ENCODE data around the gene S100A1. TPM values are rescaled to one million over a fixed set of nuclear protein-coding genes. Genes with fewer than 3 reads are reported as not detected.
A peak's percentile ranks its signal among the peaks of the same experiment; 100 is the strongest.

The S100A1 gene
- total and polyA plus RNA-seq, 2 experiments from 2014 or later = 7.6 TPM; not detected in 1

- Histone ChIP-seq H3K27ac (no peak overlapping the region), H3K4me3 (no peak overlapping the region), H3K36me3 (peaks cover 11% of the 10 kb centered on the region), H3K9me3 (ENCODE audit: low read depth) (no peaks in the 10 kb centered on the region), H3K4me1 (ENCODE audit: low read depth) (no peaks in the 10 kb centered on the region), H3K27me3 (no peaks in the 10 kb centered on the region)
- no peak for DNase-seq (ENCODE audit: low read depth in 1 of 2, low spot score in 1 of 2)
- TF ChIP-seq CTCF (IDR thresholded peaks at IDR 0.05; ENCODE audit: low read depth, low read length) = no peak
These were observed 21.6 kb downstream of the S100A1 start for GRCh38 chr1:153649863-153650235.

- H3K27me3 ChIP-seq = no peaks in the 10 kb centered on the region
- no peak overlapping the region for H3K27ac ChIP-seq
- no peak for TF ChIP-seq CTCF (IDR thresholded peaks at IDR 0.05; ENCODE audit: low read depth, low read length)
- H3K4me1 ChIP-seq (ENCODE audit: low read depth) = no peaks in the 10 kb centered on the region
- DNase-seq (ENCODE audit: low read depth in 1 of 2, low spot score in 1 of 2) = no peak
- no peak overlapping the region for H3K4me3 ChIP-seq
- no peaks in the 10 kb centered on the region for H3K9me3 ChIP-seq (ENCODE audit: low read depth)
- no peaks in the 10 kb centered on the region for H3K36me3 ChIP-seq
These were observed 23.5 kb downstream of the S100A1 start for GRCh38 chr1:153651771-153652170.

- peak in 1 of 2 donors; percentile 51 for DNase-seq (ENCODE audit: low read depth in 1 of 2, low spot score in 1 of 2)
- Histone ChIP-seq H3K4me1 (ENCODE audit: low read depth) (no peaks in the 10 kb centered on the region), H3K36me3 (no peaks in the 10 kb centered on the region), H3K27me3 (no peaks in the 10 kb centered on the region), H3K9me3 (ENCODE audit: low read depth) (no peaks in the 10 kb centered on the region), H3K4me3 (no peak overlapping the region), H3K27ac (no peak overlapping the region)
- TF ChIP-seq CTCF (IDR thresholded peaks at IDR 0.05; ENCODE audit: low read depth, low read length) = no peak
These were observed 24.7 kb downstream of the S100A1 start for GRCh38 chr1:153652805-153653500.

GRCh38 chr1:153655333-153655732 is 27.1 kb downstream of the S100A1 start:
- Histone ChIP-seq H3K9me3 (ENCODE audit: low read depth) (no peaks in the 10 kb centered on the region), H3K4me1 (ENCODE audit: low read depth) (no peaks in the 10 kb centered on the region), H3K27me3 (no peaks in the 10 kb centered on the region), H3K4me3 (no peak overlapping the region), H3K27ac (peak overlapping the region; percentile 68), H3K36me3 (no peaks in the 10 kb centered on the region)
- DNase-seq (ENCODE audit: low read depth in 1 of 2, low spot score in 1 of 2) = no peak
- TF ChIP-seq CTCF (IDR thresholded peaks at IDR 0.05; ENCODE audit: low read depth, low read length) = no peak

- peak; percentile 21 for TF ChIP-seq CTCF (IDR thresholded peaks at IDR 0.05; ENCODE audit: low read depth, low read length)
- peak within 1 kb of the TSS; percentile 79 for H3K4me3 ChIP-seq
- peaks cover 29% of the 10 kb centered on the region for H3K36me3 ChIP-seq
- H3K4me1 ChIP-seq (ENCODE audit: low read depth) = no peaks in the 10 kb centered on the region
- peak within 1 kb of the TSS; percentile 93 for H3K27ac ChIP-seq
- H3K9me3 ChIP-seq (ENCODE audit: low read depth) = no peaks in the 10 kb centered on the region
- no peaks in the 10 kb centered on the region for H3K27me3 ChIP-seq
- peak; percentile 93 for DNase-seq (ENCODE audit: low read depth in 1 of 2, low spot score in 1 of 2)
These were observed 30.4 kb downstream of the S100A1 start, which contains the start of gene SNAPIN for GRCh38 chr1:153658400-153659174. Gene SNAPIN (plus strand): TSS chr1:153658703. CDS start chr1:153658744, 41 bp downstream.

Data from cardiac muscle cell (in vitro differentiated cells and primary cell).